HepG2 (cell line): ENCODE measurements around the gene SLC22A7. TPM values are rescaled to one million over a fixed set of nuclear protein-coding genes. Genes with fewer than 3 reads are reported as not detected.

Experiments
- ATAC-seq: fragments of 200-7000 bp; cut with Tn5 transposase; 3 replicates; pipeline ENCODE4 v1.9.1; 2020; ENCODE audit warnings: mild to moderate bottlenecking, moderate library complexity
- BruUV-seq: library from RNA; stranded (reverse); fragments of 400-500 nt; replicated peaks from 2 replicates; lab custom pipeline; 2021; lab: Mats Ljungman, UMichigan
- CTCF ChIA-PET: fragments of 300-600 bp; formaldehyde crosslinking; extraction: SDS; loops from one replicate; lab custom pipeline; 2021; ENCODE audit warnings: low total read pairs, inconsistent platforms, low intra/inter-chr PET ratio; lab: Yijun Ruan, JAX
- POLR2A ChIA-PET: fragments of 350-600 bp; sonication (Branson Sonifier 250); formaldehyde crosslinking; loops from one replicate; lab custom pipeline; 2020; ENCODE audit warnings: antibody characterized with exemption, inconsistent platforms; lab: Yijun Ruan, JAX
- DNase-seq: peaks from one replicate; pipeline ENCODE4 v3.0.0-alpha.2; 2015; ENCODE audit warnings: low spot score
- FAIRE-seq: peaks from 3 replicates; lab custom pipeline; 2011; peaks lifted over from hg19 to GRCh38; lab: Jason Lieb, UNC
- H2AFZ ChIP-seq: one replicate; pipeline ENCODE4 v1.6.1; 2011; ENCODE audit warnings: low read length, inconsistent platforms
- H3K27ac ChIP-seq: fragments of 300-600 bp; 3 replicates; pipeline ENCODE4 v1.8.0; 2011; ENCODE audit warnings: mixed run types, mild to moderate bottlenecking, mixed read lengths, low read length, inconsistent platforms; ENCODE audit not compliant: insufficient read depth; ENCODE audit errors: extremely low read length
- H3K27me3 ChIP-seq, 2 experiments: fragments of 200-600 bp in 1 of 2; 2 replicates in 1 of 2; 3 replicates in 1 of 2; pipeline versions ENCODE4 v1.6.0 to v1.8.0; 2011; ENCODE audit warnings: low read length in 2 of 2, mild to moderate bottlenecking in 2 of 2, moderate library complexity in 2 of 2, inconsistent platforms in 1 of 2; ENCODE audit not compliant: insufficient read depth in 2 of 2, control insufficient read depth in 1 of 2
- H3K36me3 ChIP-seq, 2 experiments: fragments of 200-600 bp in 1 of 2; replicated peaks in 1 of 2; 2 replicates in 1 of 2; 3 replicates in 1 of 2; pipeline versions ENCODE4 v1.5.1 to v1.8.0; 2011; ENCODE audit warnings: low read length in 2 of 2, inconsistent platforms in 1 of 2; ENCODE audit not compliant: insufficient read depth in 2 of 2, control insufficient read depth in 1 of 2
- H3K4me1 ChIP-seq: 2 replicates; pipeline ENCODE4 v1.5.1; 2012; ENCODE audit warnings: low read length, inconsistent platforms; ENCODE audit not compliant: insufficient read depth
- H3K4me2 ChIP-seq: 2 replicates; pipeline ENCODE4 v1.6.0; 2011; ENCODE audit warnings: low read depth, low read length, inconsistent platforms
- H3K4me3 ChIP-seq, 3 experiments: fragments of 200-600 bp in 1 of 3; sonication (generic), shearing (Covaris generic) in 1 of 3; replicated peaks in 1 of 3; 2 replicates each; pipeline ENCODE4 v1.5.1; 2011 to 2016; ENCODE audit warnings: low read length in 3 of 3, inconsistent platforms in 2 of 3, low read depth in 2 of 3, mild to moderate bottlenecking in 2 of 3, control low read depth in 1 of 3, mixed read lengths in 1 of 3; ENCODE audit not compliant: insufficient read depth in 1 of 3
- H3K79me2 ChIP-seq: one replicate; pipeline ENCODE4 v1.6.1; 2011; ENCODE audit warnings: low read length, inconsistent platforms; ENCODE audit not compliant: insufficient read depth
- H3K9ac ChIP-seq: 2 replicates; pipeline ENCODE4 v1.6.0; 2011; ENCODE audit warnings: mild to moderate bottlenecking, low read depth, low read length, inconsistent platforms; ENCODE audit not compliant: insufficient read depth
- H3K9me3 ChIP-seq: 2 replicates; pipeline ENCODE4 v1.5.1; 2012; ENCODE audit warnings: mild to moderate bottlenecking, low read length
- H4K20me1 ChIP-seq: 2 replicates; pipeline ENCODE4 v1.6.0; 2011; ENCODE audit warnings: inconsistent platforms, mild to moderate bottlenecking, low read length, moderate library complexity; ENCODE audit not compliant: insufficient read depth
- KDM2A ChIP-seq: sonication (generic); formaldehyde crosslinking; IDR thresholded peaks from 2 replicates; pipeline ENCODE4 v1.4.0; 2020; ENCODE audit warnings: low read depth, missing genetic modification reagents, borderline replicate concordance
- SATB2 ChIP-seq: sonication (generic); formaldehyde crosslinking; IDR thresholded peaks from 2 replicates; pipeline ENCODE4 v1.5.0; 2020; ENCODE audit warnings: missing genetic modification reagents
- ZFP37 ChIP-seq: sonication (generic); formaldehyde crosslinking; IDR thresholded peaks from 2 replicates; pipeline ENCODE4 v1.4.0; 2020; ENCODE audit warnings: missing genetic modification reagents, borderline replicate concordance
- ZFYVE20 ChIP-seq: sonication (generic); formaldehyde crosslinking; IDR thresholded peaks from 2 replicates; pipeline ENCODE4 v1.8.0; 2023; ENCODE audit warnings: low read depth, mild to moderate bottlenecking, moderate library complexity, missing genetic modification reagents, borderline replicate concordance
- WGBS: methylation state at CpG from one replicate; pipeline ENCODE4 v1.1.6; 2017; ENCODE audit warnings: low lambda C conversion rate; 5-methylcytosine and 5-hydroxymethylcytosine counted together
- in situ Hi-C: cut with HindIII; loops from 2 replicates; pipeline ENCODE4 v1.10.0; 2017; ENCODE audit warnings: low pct_unique_long_range_greater_than_20kb; ENCODE audit not compliant: extremely low pct_ligation_motif_present
- intact Hi-C: fragments of 100-400 bp; cut with micrococcal nuclease; formaldehyde crosslinking; loops from one replicate; pipeline ENCODE4 v1.10.0; 2022; ENCODE audit not compliant: unreplicated experiment
- polyA plus RNA-seq, 8 experiments: library from polyadenylated mRNA; depleted of rRNA in 3 of 8; stranded (reverse) in 7 of 8; unstranded in 1 of 8; fragments of >200 nt; fragmentation: Illumina TruSeq in 4 of 8; extraction: Trizol in 4 of 8; gene quantifications; 2 replicates each; pipeline versions ENCODE4 v1.2.1 to v1.2.3, GENCODE V29; 2011 to 2016; ENCODE audit warnings: low read depth in 4 of 8, missing spikeins in 1 of 8, mixed read lengths in 1 of 8; ENCODE audit not compliant: insufficient read depth in 1 of 8
- total RNA-seq, 5 experiments: library from RNA; depleted of rRNA; stranded (reverse); fragments of >200 nt; fragmentation: Illumina TruSeq; extraction: Trizol; gene quantifications; 2 replicates each; pipeline ENCODE4 v1.2.3, GENCODE V29; 2016; ENCODE audit warnings: low read depth in 1 of 5
- TF ChIP-seq, protein P1 (sequence below): sonication (generic); formaldehyde crosslinking; conservative IDR thresholded peaks from 2 replicates; pipeline ENCODE4 v1.8.1; 2023; ENCODE audit warnings: missing genetic modification reagents
- TF ChIP-seq, protein P2 (sequence below): sonication (generic); formaldehyde crosslinking; IDR thresholded peaks from 2 replicates; pipeline ENCODE4 v1.9.0; 2021; ENCODE audit warnings: missing genetic modification reagents, borderline replicate concordance

SLC22A7 gene
- total and polyA plus RNA-seq, 2 of the 13 experiments (the other 11 are each of a cell fraction or from before 2014, with no cell fraction given): 5.3 to 22.6 TPM

DNA sequence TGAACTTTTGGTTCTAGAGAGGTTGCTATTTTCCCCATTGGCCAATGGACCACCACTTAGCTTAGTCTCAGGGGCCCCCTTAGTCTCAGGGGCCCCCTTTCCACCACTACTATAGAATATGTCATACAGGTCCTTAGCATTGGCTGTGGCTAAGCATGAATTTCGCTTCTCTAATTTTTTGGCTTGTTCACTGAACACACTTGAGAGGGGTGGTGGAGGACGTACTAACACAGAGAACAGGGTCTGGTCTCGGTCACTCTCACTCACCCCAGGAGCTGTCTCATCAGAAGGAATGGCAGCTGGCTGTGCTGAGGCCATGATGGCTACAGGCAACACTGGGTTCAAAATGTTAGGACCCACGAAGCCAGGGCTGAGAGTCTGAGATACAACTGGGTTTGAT lies 41.1 kb downstream of the SLC22A7 start:
- no TSS peak for BruUV-seq
- intact Hi-C loops: no loop called here
- DNase-seq (no peak), ATAC-seq (no peak), FAIRE-seq (no peak)
- H3K4me1 ChIP-seq: peaks cover 8% of the 10 kb centered on the region
- POLR2A ChIA-PET: interaction anchor here (1.3 kb wide), 1 partner anchor 71 kb away, joined by 3 read pairs; no protein-coding TSS in a partner anchor
- 90% methylated on average over 4 of the region's 4 CpGs for WGBS
- no peak overlapping the region for H3K4me2 ChIP-seq
- TF ChIP-seq SATB2 (CRISPR knock-in tag) (no peak), ZFYVE20 (CRISPR knock-in tag) (no peak), ZFP37 (CRISPR knock-in tag) (no peak), KDM2A (CRISPR knock-in tag) (no peak)
- TF ChIP-seq, protein P1, sequence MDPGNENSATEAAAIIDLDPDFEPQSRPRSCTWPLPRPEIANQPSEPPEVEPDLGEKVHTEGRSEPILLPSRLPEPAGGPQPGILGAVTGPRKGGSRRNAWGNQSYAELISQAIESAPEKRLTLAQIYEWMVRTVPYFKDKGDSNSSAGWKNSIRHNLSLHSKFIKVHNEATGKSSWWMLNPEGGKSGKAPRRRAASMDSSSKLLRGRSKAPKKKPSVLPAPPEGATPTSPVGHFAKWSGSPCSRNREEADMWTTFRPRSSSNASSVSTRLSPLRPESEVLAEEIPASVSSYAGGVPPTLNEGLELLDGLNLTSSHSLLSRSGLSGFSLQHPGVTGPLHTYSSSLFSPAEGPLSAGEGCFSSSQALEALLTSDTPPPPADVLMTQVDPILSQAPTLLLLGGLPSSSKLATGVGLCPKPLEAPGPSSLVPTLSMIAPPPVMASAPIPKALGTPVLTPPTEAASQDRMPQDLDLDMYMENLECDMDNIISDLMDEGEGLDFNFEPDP: no peak
- TF ChIP-seq, protein P2, sequence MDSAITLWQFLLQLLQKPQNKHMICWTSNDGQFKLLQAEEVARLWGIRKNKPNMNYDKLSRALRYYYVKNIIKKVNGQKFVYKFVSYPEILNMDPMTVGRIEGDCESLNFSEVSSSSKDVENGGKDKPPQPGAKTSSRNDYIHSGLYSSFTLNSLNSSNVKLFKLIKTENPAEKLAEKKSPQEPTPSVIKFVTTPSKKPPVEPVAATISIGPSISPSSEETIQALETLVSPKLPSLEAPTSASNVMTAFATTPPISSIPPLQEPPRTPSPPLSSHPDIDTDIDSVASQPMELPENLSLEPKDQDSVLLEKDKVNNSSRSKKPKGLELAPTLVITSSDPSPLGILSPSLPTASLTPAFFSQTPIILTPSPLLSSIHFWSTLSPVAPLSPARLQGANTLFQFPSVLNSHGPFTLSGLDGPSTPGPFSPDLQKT (CRISPR knock-in tag): no peak
- H3K9me3 ChIP-seq: no peaks in the 10 kb centered on the region
- CTCF ChIA-PET: no interaction called here
- H3K4me3 ChIP-seq: no peak overlapping the region
- no peak overlapping the region for H2AFZ ChIP-seq
- peaks cover 22 to 46% of the 10 kb centered on the region in 2 experiments for H3K36me3 ChIP-seq
- no peaks in the 10 kb centered on the region for H4K20me1 ChIP-seq
- no peak overlapping the region for H3K9ac ChIP-seq
- H3K79me2 ChIP-seq: no peaks in the 10 kb centered on the region
- in situ Hi-C loops: no loop called here
- H3K27ac ChIP-seq: no peak overlapping the region
- no peaks in the 10 kb centered on the region for H3K27me3 ChIP-seq
